ENCODE measurements around the gene COG5. TPM values are rescaled to one million over a fixed set of nuclear protein-coding genes. Genes with fewer than 3 reads are reported as not detected.

The COG5 gene
- total RNA-seq, 1 experiment from 2014 or later, result 20.2 TPM

DNA sequence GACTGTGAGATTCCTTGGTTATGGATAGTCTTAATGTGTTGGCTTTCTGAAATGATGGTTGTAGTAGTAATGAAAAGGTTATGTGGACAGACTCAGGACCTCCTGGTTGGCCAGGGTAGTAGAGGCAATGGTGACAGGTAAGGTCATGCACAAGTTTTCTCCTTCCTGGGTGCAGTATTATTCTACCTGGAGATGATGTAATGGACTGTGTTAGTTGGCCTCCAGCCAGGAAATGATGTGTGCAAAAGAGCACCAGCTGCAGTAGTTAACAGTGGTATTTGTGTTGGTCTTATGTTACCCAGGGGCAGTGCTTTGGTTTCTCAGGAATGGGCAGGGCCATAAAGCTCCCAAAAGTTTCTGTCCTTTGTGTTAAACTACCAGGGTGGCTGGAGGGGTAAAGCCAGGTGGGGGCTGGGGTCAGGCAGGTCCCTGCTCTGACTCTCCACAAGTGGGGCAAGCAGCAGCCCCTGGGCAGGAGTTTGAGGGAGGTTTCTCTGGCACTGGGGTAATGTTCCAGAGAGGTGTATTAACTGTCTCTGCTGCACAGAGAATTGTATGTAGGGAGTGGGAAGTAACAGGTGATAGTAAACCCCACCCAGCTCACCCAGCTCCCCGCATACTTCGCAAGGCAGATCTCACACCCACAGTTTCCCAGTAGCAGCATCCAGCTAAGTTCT lies 57.6 kb downstream of the COG5 start:
- no CpG with 5 or more reads among the region's 2 CpGs for WGBS (ENCODE audit: extremely low coverage, insufficient read length, low lambda C conversion rate)
- Mint-ChIP-seq H3K27ac (peak overlapping the region in 1 of 3 experiments; percentile 18; a peak in 1 of 7 replicates), H3K4me1 (peaks cover 0 to 2% of the 10 kb centered on the region in 2 experiments; a peak in 1 of 4 replicates), H3K9me3 (peaks cover 27 to 30% of the 10 kb centered on the region in 2 experiments), H3K4me3 (no peak overlapping the region), H3K27me3 (ENCODE audit: low read depth) (peaks cover 2% of the 10 kb centered on the region; the same call in 1 of the 2 replicates), H3K36me3 (ENCODE audit: insufficient read depth in 1 of 3, low read depth in 3 of 3) (peaks cover 26 to 38% (median 38%) of the 10 kb centered on the region in 3 experiments)
- no peak overlapping the region for H3T11ph ChIP-seq (ENCODE audit: low read length)
- H2BK20ac ChIP-seq (ENCODE audit: low read depth, low read length, poor library complexity, severe bottlenecking), result no peak overlapping the region
- no peak overlapping the region for H4K91ac ChIP-seq (ENCODE audit: insufficient read length, low read depth, low read length)
- no peaks in the 10 kb centered on the region for H3K23me2 ChIP-seq (ENCODE audit: insufficient read length, low read depth, low read length, poor library complexity, severe bottlenecking)
- no peaks in the 10 kb centered on the region for H3K79me2 ChIP-seq (ENCODE audit: insufficient read depth, low read length)
- H3K9ac ChIP-seq (ENCODE audit: extremely low read depth, insufficient read length, low read length), result no peak overlapping the region
- H4K20me1 ChIP-seq (ENCODE audit: control insufficient read depth, insufficient read depth, insufficient read length), result no peaks in the 10 kb centered on the region
- no peak for DNase-seq
- no peak overlapping the region for H3K56ac ChIP-seq (ENCODE audit: insufficient read length, low read depth, low read length)
- no peak overlapping the region for H4K5ac ChIP-seq (ENCODE audit: insufficient read length, low read depth, low read length)
- no peak overlapping the region for H3K27ac ChIP-seq (ENCODE audit: insufficient read length, low read depth, low read length)
- H3K4me1 ChIP-seq (ENCODE audit: insufficient read depth, low read length), result no peaks in the 10 kb centered on the region
- TF ChIP-seq, protein P1, sequence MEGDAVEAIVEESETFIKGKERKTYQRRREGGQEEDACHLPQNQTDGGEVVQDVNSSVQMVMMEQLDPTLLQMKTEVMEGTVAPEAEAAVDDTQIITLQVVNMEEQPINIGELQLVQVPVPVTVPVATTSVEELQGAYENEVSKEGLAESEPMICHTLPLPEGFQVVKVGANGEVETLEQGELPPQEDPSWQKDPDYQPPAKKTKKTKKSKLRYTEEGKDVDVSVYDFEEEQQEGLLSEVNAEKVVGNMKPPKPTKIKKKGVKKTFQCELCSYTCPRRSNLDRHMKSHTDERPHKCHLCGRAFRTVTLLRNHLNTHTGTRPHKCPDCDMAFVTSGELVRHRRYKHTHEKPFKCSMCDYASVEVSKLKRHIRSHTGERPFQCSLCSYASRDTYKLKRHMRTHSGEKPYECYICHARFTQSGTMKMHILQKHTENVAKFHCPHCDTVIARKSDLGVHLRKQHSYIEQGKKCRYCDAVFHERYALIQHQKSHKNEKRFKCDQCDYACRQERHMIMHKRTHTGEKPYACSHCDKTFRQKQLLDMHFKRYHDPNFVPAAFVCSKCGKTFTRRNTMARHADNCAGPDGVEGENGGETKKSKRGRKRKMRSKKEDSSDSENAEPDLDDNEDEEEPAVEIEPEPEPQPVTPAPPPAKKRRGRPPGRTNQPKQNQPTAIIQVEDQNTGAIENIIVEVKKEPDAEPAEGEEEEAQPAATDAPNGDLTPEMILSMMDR (conservative IDR thresholded peaks at IDR 0.05), result no peak
- H3K4me2 ChIP-seq (ENCODE audit: insufficient read depth, insufficient read length, low read length), result no peak overlapping the region
- H2AK5ac ChIP-seq (ENCODE audit: insufficient read length, low read length), result no peak overlapping the region
- no peak overlapping the region for H2BK15ac ChIP-seq (ENCODE audit: low read depth, low read length)
- no peak overlapping the region for H3K14ac ChIP-seq (ENCODE audit: insufficient read depth, low read length)
- H2AFZ ChIP-seq (ENCODE audit: low read length), result no peak overlapping the region
- no peak overlapping the region for H2BK12ac ChIP-seq (ENCODE audit: insufficient read length, low read depth, low read length)
- no peak overlapping the region for H4K8ac ChIP-seq (replicated peaks; ENCODE audit: insufficient read length, low read depth, low read length)
- H2BK5ac ChIP-seq (ENCODE audit: insufficient read length, low read length), result no peak overlapping the region
- no peaks in the 10 kb centered on the region for H3K79me1 ChIP-seq (ENCODE audit: insufficient read depth, low read depth, low read length, poor library complexity, severe bottlenecking)
- no peak overlapping the region for H3K23ac ChIP-seq (ENCODE audit: insufficient read length, low read depth, low read length)
- H3K4ac ChIP-seq (ENCODE audit: low read depth, low read length), result no peak overlapping the region
- H3K27me3 ChIP-seq (ENCODE audit: insufficient read depth, low read length), result no peaks in the 10 kb centered on the region
- no peak overlapping the region for H3K18ac ChIP-seq (ENCODE audit: insufficient read length, low read depth, low read length)
- H2BK120ac ChIP-seq (ENCODE audit: low read depth, low read length, poor library complexity, severe bottlenecking), result no peak overlapping the region
- H3K9me3 ChIP-seq (ENCODE audit: control insufficient read depth, low read depth, low read length), result peaks cover 6% of the 10 kb centered on the region

Measured in H9 (cell line).